ENCODE measurements around the gene ADM2. TPM values are rescaled to one million over a fixed set of nuclear protein-coding genes. Genes with fewer than 3 reads are reported as not detected.
A peak's percentile ranks its signal among the peaks of the same experiment; 100 is the strongest.

The ADM2 gene
- total RNA-seq, 4 donors from 2014 or later = under 0.01 to 1.9 (median 0.89) TPM

- WGBS, 2 donors = 80 to 96% methylated on average over 3 to 5 of the region's 6 CpGs
These were observed 20.8 kb downstream of the ADM2 start for GRCh38 chr22:50502096-50502495.

GRCh38 chr22:50502628-50503474, 21.5 kb downstream of the ADM2 start:
- Histone ChIP-seq H3K36me3 (peaks cover 7 to 42% (median 15%) of the 10 kb centered on the region in 3 donors), H3K4me3 (no peak overlapping the region), H3K27me3 (no peaks in the 10 kb centered on the region), H3K9me3 (no peaks in the 10 kb centered on the region), H3K27ac (no peak overlapping the region), H3K4me1 (peaks cover 15 to 51% (median 34%) of the 10 kb centered on the region in 3 donors)
- no peak for DNase-seq
- TF ChIP-seq CTCF (IDR thresholded peaks at IDR 0.05) = no peak
- TF ChIP-seq POLR2A (IDR thresholded peaks at IDR 0.05) = no peak
- WGBS, 2 donors = 81 to 89% methylated on average over 6 to 8 of the region's 24 CpGs
- intact Hi-C loops (cut with DNase I) = no loop called here

More at GRCh38 chr22:50502096-50502495, 20.8 kb downstream of the ADM2 start:
- Histone ChIP-seq H3K4me1 (peaks cover 15 to 56% (median 35%) of the 10 kb centered on the region in 3 donors), H3K4me3 (no peak overlapping the region), H3K27ac (no peak overlapping the region), H3K36me3 (peaks cover 7 to 42% (median 15%) of the 10 kb centered on the region in 3 donors), H3K27me3 (no peaks in the 10 kb centered on the region), H3K9me3 (no peaks in the 10 kb centered on the region)
- no peak for DNase-seq
- TF ChIP-seq CTCF (IDR thresholded peaks at IDR 0.05) = no peak
- TF ChIP-seq POLR2A (IDR thresholded peaks at IDR 0.05) = no peak
- intact Hi-C loops (cut with DNase I) = no loop called here

- no peaks in the 10 kb centered on the region for H3K27me3 ChIP-seq
- peaks cover 7 to 42% (median 15%) of the 10 kb centered on the region in 3 donors for H3K36me3 ChIP-seq
- intact Hi-C loops (cut with DNase I) = no loop called here
- no peak for DNase-seq
- H3K9me3 ChIP-seq = no peaks in the 10 kb centered on the region
- H3K4me1 ChIP-seq = peaks cover 19 to 47% (median 28%) of the 10 kb centered on the region in 3 donors
- H3K4me3 ChIP-seq = no peak overlapping the region
- TF ChIP-seq CTCF (IDR thresholded peaks at IDR 0.05) = no peak
- no peak for TF ChIP-seq POLR2A (IDR thresholded peaks at IDR 0.05)
- H3K27ac ChIP-seq = no peak overlapping the region
- 77 to 90% methylated on average over 11 to 12 of the region's 26 CpGs for WGBS, 2 donors
These were observed 22.3 kb downstream of the ADM2 start for GRCh38 chr22:50503475-50504145.

GRCh38 chr22:50504369-50505211, 23.2 kb downstream of the ADM2 start:
- intact Hi-C loops (cut with DNase I) = no loop called here
- Histone ChIP-seq H3K4me1 (peaks cover 27 to 47% (median 37%) of the 10 kb centered on the region in 3 donors), H3K27ac (peak overlapping the region; percentile 14 to 57 (median 52)), H3K4me3 (peak overlapping the region in 1 of 4 donors; percentile 23), H3K27me3 (no peaks in the 10 kb centered on the region), H3K36me3 (peaks cover 7 to 42% (median 15%) of the 10 kb centered on the region in 3 donors), H3K9me3 (no peaks in the 10 kb centered on the region)
- TF ChIP-seq POLR2A (IDR thresholded peaks at IDR 0.05) (no peak), CTCF (IDR thresholded peaks at IDR 0.05) (no peak)
- DNase-seq = no peak
- WGBS, 2 donors = 86% methylated on average over 6 of the region's 44 CpGs; no CpG with 5 or more reads in 1 of the 2 donors
